ENCODE measurements around the gene MSX2.

Gene MSX2

GRCh38 chr5:174733836-174734235 lies 9.5 kb downstream of the MSX2 start:
- no peaks in the 10 kb centered on the region for H3K4me1 ChIP-seq (ENCODE audit: insufficient read depth, low read length, severe bottlenecking)
- no peaks in the 10 kb centered on the region for H3K9me3 ChIP-seq (ENCODE audit: low read length)
- H3K79me2 ChIP-seq (ENCODE audit: insufficient read depth, low read length) = no peaks in the 10 kb centered on the region
- no peak for TF ChIP-seq CTCF (IDR thresholded peaks at IDR 0.05; ENCODE audit: low read length)
- no peak for TF ChIP-seq EZH2 (IDR thresholded peaks at IDR 0.05; ENCODE audit: borderline replicate concordance, low read length)
- H3F3A ChIP-seq (ENCODE audit: insufficient read depth, low read length) = no peaks in the 10 kb centered on the region
- H3K27ac ChIP-seq (ENCODE audit: low read depth, low read length, poor library complexity, severe bottlenecking) = no peak overlapping the region
- no peaks in the 10 kb centered on the region for H3K27me3 ChIP-seq (ENCODE audit: insufficient read depth, low read length)
- H3K9me2 ChIP-seq (ENCODE audit: low read depth, low read length) = no peaks in the 10 kb centered on the region
- no peak overlapping the region for H3K4me3 ChIP-seq (ENCODE audit: low read depth, low read length, poor library complexity, severe bottlenecking)
- H4K20me1 ChIP-seq (ENCODE audit: insufficient read depth, low read length) = no peaks in the 10 kb centered on the region
- H3K9ac ChIP-seq (ENCODE audit: low read length) = no peak overlapping the region
- H2AFZ ChIP-seq (ENCODE audit: low read length) = no peak overlapping the region
- no peak overlapping the region for H3K4me2 ChIP-seq (ENCODE audit: low read length)
- H3K36me3 ChIP-seq (ENCODE audit: insufficient read depth, low read length) = no peaks in the 10 kb centered on the region

- no peaks in the 10 kb centered on the region for H3K9me3 ChIP-seq (ENCODE audit: low read length)
- H3K27me3 ChIP-seq (ENCODE audit: insufficient read depth, low read length) = no peaks in the 10 kb centered on the region
- no peaks in the 10 kb centered on the region for H4K20me1 ChIP-seq (ENCODE audit: insufficient read depth, low read length)
- H3K36me3 ChIP-seq (ENCODE audit: insufficient read depth, low read length) = no peaks in the 10 kb centered on the region
- no peaks in the 10 kb centered on the region for H3K4me1 ChIP-seq (ENCODE audit: insufficient read depth, low read length, severe bottlenecking)
- TF ChIP-seq EZH2 (IDR thresholded peaks at IDR 0.05; ENCODE audit: borderline replicate concordance, low read length) = no peak
- no peak for TF ChIP-seq CTCF (IDR thresholded peaks at IDR 0.05; ENCODE audit: low read length)
- H3K4me2 ChIP-seq (ENCODE audit: low read length) = no peak overlapping the region
- H2AFZ ChIP-seq (ENCODE audit: low read length) = no peak overlapping the region
- no peaks in the 10 kb centered on the region for H3F3A ChIP-seq (ENCODE audit: insufficient read depth, low read length)
- H3K9ac ChIP-seq (ENCODE audit: low read length) = no peak overlapping the region
- H3K79me2 ChIP-seq (ENCODE audit: insufficient read depth, low read length) = no peaks in the 10 kb centered on the region
- no peaks in the 10 kb centered on the region for H3K9me2 ChIP-seq (ENCODE audit: low read depth, low read length)
- H3K4me3 ChIP-seq (ENCODE audit: low read depth, low read length, poor library complexity, severe bottlenecking) = no peak overlapping the region
- H3K27ac ChIP-seq (ENCODE audit: low read depth, low read length, poor library complexity, severe bottlenecking) = no peak overlapping the region
Observed at GRCh38 chr5:174734571-174735497, 10.5 kb downstream of the MSX2 start.

- Histone ChIP-seq H4K20me1 (ENCODE audit: insufficient read depth, low read length) (no peaks in the 10 kb centered on the region), H3K4me3 (ENCODE audit: low read depth, low read length, poor library complexity, severe bottlenecking) (no peak overlapping the region), H3F3A (ENCODE audit: insufficient read depth, low read length) (no peaks in the 10 kb centered on the region), H3K4me2 (ENCODE audit: low read length) (no peak overlapping the region), H3K36me3 (ENCODE audit: insufficient read depth, low read length) (no peaks in the 10 kb centered on the region), H3K9me2 (ENCODE audit: low read depth, low read length) (no peaks in the 10 kb centered on the region), H3K4me1 (ENCODE audit: insufficient read depth, low read length, severe bottlenecking) (no peaks in the 10 kb centered on the region), H3K27me3 (ENCODE audit: insufficient read depth, low read length) (no peaks in the 10 kb centered on the region), H3K9me3 (ENCODE audit: low read length) (no peaks in the 10 kb centered on the region), H3K27ac (ENCODE audit: low read depth, low read length, poor library complexity, severe bottlenecking) (no peak overlapping the region), H2AFZ (ENCODE audit: low read length) (no peak overlapping the region), H3K79me2 (ENCODE audit: insufficient read depth, low read length) (no peaks in the 10 kb centered on the region), H3K9ac (ENCODE audit: low read length) (no peak overlapping the region)
- TF ChIP-seq CTCF (IDR thresholded peaks at IDR 0.05; ENCODE audit: low read length) (peak; percentile 34; the same call in 1 of the 2 replicates), EZH2 (IDR thresholded peaks at IDR 0.05; ENCODE audit: borderline replicate concordance, low read length) (no peak)
Observed at GRCh38 chr5:174735498-174736330, 11.3 kb downstream of the MSX2 start.

Data from OCI-LY1 (cell line).